GM18951 (cell line): ENCODE results near the gene STX16.
"Not testable (repeated sequence)": the region's sequence is repeated elsewhere in the genome, so short reads cannot be mapped to it uniquely, and the experiment has no call there.

ENCODE experiments used
- POLR2A ChIP-seq: IDR thresholded peaks from 4 replicates; pipeline ENCODE4 v1.6.1; 2011; ENCODE audit warnings: mild to moderate bottlenecking; ENCODE audit not compliant: insufficient read length, insufficient read depth; ENCODE audit errors: extremely low read depth
- in situ Hi-C: fragments of 300-500 bp; cut with MboI; formaldehyde crosslinking; loops from one replicate; pipeline ENCODE4 v1.12.0; 2022; ENCODE audit warnings: low sequenced_read_pairs, mixed read lengths, inconsistent platforms; ENCODE audit not compliant: unreplicated experiment

The STX16 gene

DNA sequence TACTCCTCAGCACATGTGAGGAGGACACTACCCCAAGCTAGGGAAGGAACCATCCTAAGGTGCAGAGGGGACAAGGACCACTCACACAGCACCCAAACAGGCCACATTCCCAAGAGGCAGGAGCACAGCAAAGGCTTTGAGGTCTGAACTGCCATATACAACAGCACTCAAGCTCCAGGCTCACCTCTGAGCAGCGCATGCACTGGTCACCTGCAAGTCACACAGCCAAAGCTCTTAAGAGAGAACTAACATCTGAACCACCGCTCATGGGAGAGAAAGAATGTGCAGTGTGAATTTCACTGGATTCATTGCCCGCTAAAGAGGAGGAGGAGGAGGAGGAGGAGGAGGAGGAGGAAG lies 72.5 kb downstream of the STX16 start:
- TF ChIP-seq POLR2A = no peak
- in situ Hi-C loops = no loop called here

DNA sequence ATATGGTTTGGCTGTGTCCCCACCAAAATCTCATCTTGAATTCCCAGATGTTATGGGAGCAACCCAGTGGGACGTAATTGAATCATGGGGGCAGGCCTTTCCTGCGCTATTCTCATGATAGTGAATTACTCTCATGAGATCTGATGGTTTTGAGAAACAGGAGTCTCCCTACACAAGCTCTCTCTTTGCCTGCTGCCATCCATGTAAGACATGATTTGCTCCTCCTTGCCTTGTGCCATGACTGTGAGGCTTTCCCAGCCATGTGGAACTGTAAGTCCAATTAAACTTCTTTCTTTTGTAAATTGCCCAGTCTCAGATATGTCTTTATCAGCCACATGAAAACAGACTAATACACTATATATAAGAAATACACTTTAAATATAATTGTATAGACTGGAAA lies 75.1 kb downstream of the STX16 start:
- in situ Hi-C loops = not testable (repeated sequence)
